ENCODE results near the gene RHOT2.

GRCh38 chr16:674968-675883 lies 7.3 kb downstream of the RHOT2 start, which contains the start of gene RHBDL1:
- TF ChIP-seq CTCF (IDR thresholded peaks at IDR 0.05) (no peak), POLR2A (IDR thresholded peaks at IDR 0.05) (no peak)
